Stimulated activated CD4-positive, alpha-beta T cell treated with anti-CD3 and anti-CD28 coated beads, Interleukin-1b, Interleukin-23, amount 100 ng/mL, for 4 hours (primary cell): ENCODE results near the gene PHAX.
"Not testable (repeated sequence)": the region's sequence is repeated elsewhere in the genome, so short reads cannot be mapped to it uniquely, and the experiment has no call there.

Experiments
- DNase-seq, 2 donors: peaks; one replicate each; pipeline ENCODE4 v3.0.0-alpha.2; 2020; ENCODE audit warnings: low read depth in 2 of 2

PHAX gene

DNA sequence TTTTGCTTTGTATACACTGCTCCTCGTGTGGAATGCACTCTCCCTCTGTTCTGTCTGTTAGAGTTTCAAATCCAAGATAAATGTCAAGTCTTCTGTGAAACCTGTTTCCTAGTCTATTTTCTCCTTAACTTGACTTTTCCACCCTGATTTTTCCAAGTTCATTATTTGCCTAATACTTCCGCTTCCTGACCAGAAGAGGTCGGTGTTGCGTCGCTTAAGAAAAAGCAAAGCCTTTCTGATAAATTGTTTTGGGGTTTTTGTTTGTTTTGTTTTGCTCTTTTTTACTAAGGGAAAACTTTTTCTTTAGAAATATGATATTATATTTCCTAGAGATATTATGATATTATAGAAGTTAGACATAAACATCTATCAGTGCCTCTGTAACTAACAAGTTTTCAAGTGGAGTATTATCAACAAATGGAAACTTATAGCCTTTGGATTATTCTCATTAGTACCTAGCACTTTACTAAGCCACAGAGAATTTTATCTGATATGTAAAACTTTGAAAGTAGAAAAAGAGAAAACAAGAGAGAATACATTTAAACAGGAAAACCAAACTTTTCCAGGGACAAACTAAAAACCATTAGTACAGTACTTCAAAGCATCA, 55.8 kb downstream of the PHAX start:
- no peak for DNase-seq

- no peak for DNase-seq
Measured at GRCh38 chr5:126658561-126658960, 57.8 kb downstream of the PHAX start.

DNA sequence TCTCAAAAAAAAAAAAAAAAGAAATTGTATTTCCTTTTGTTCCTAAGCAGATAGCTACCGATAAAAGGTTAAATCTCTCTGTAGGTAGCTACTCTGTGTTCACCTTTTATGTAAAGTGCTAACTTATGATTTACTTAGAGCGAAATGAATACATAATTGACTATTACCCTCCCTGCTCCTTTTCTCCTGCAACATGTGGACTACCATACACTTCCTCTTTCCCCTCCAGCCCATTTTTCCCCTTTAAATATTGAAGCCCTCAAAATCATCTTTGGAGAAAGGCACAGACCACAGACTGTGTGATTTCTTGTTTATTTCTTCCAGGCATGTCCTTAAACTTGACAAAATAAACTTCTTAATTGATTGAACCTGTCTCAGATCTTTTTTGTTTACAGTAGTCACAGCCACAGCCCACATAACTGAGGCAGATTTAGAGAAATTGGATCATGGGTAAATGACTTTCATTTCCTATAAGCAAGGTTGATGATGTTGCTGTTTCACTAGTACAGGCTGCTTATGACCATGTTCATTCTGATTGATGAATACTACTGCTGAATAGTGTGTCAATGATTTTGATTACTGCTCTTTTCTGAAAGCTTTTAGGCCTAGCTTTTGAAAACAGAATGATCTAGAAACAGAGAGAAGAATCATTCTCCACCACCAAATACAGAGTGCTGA, 59.2 kb downstream of the PHAX start:
- no peak for DNase-seq

DNA sequence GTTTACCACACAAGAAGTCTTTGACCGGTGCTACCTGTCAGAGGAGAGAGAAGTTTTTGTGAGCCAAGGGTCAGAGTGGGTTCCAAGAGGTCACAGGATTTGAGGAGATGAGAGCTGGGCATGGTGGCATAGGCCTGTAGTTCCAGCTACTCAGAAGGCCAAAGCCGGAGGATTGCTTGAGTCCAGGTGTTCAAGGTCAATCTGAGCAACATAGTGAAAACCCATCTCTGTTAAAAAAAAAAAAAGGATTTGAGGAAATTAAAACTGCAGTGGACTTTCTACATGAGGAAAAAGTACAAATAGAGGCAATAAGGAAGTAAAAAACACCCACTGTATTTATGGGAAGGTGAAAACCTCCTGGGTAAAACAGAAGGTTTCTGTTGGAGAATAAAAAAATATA, 63.8 kb downstream of the PHAX start:
- no peak for DNase-seq

DNA sequence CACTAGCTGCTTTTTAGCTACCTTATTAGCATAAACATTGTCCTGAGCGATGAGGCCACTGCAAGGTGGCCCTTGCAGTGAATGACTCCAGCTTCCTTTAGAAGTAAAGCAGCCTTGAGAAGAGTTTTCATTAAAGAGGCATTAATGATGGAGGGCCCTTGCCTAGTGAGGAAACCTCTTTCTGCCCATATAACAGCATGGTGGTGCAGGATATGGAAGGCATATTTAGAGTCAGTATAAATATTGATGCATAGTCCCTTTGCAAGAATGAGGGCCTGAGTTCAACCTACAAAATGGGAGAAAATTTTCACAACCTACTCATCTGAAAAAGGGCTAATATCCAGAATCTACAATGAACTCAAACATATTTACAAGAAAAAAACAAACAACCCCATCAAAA, 69.4 kb downstream of the PHAX start:
- DNase-seq: not testable (repeated sequence)

GRCh38 chr5:126671681-126672080, 70.9 kb downstream of the PHAX start:
- DNase-seq: not testable (repeated sequence)

DNA sequence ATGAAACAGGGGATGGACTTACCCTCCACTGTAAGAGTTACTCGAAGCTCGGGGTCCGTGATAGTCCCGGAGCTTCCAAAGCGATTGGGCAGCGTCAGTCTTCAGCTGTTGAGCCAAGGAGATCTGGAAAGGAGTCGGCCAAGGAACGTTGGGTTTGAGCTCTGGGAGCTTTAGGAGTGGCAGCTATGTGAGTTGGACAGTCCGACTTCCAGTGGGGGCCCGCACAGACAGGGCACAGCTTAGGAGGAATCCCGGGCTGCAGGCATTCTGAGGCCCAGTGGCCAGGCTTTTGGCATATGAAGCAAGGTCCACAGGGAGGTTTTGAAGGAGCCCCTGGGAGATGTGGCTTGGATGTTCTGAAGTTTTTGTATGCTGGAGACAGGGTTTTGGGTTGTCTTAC, 72.7 kb downstream of the PHAX start:
- DNase-seq: no peak

- DNase-seq: no peak
Measured at GRCh38 chr5:126674145-126674544, 73.4 kb downstream of the PHAX start.

DNA sequence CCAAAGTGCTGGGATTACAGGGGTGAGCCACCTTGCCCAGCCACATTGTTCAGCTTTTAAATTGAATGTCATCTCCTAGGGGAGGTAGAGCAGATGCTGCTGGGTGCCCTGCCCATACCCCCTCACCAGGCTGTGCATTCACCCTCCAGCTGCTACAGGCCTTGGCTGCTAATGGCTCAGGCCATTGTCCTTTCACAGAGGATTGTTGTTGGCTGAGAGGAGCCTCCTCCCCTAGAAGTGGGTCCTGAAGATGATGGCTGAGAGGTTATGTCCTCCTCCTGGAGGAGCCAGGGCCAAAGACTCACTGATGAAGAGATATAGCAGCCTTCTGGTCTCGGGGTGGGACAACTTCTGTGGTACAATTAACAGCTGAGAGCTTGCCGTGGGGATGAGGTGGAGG, 74.6 kb downstream of the PHAX start:
- DNase-seq: no peak

- DNase-seq: peak; percentile 23 to 63
Measured at GRCh38 chr5:126676195-126676624, 75.5 kb downstream of the PHAX start.
